Rectal smooth muscle tissue (tissue), 1 donor: Measurements from ENCODE around the gene PCID2.

Experiments used
- H3K27ac ChIP-seq: one replicate; pipeline ENCODE4 v1.7.0; 2013; ENCODE audit warnings: low read depth, low read length, inconsistent platforms
- H3K27me3 ChIP-seq: one replicate; pipeline ENCODE4 v1.7.0; 2013; ENCODE audit warnings: low read length; ENCODE audit not compliant: control insufficient read depth, insufficient read depth
- H3K36me3 ChIP-seq: one replicate; pipeline ENCODE4 v1.7.0; 2013; ENCODE audit warnings: low read length; ENCODE audit not compliant: control insufficient read depth, insufficient read depth
- H3K4me1 ChIP-seq: one replicate; pipeline ENCODE4 v1.7.0; 2013; ENCODE audit warnings: low read length; ENCODE audit not compliant: control insufficient read depth, insufficient read depth
- H3K4me3 ChIP-seq: one replicate; pipeline ENCODE4 v1.7.0; 2013; ENCODE audit warnings: low read length
- H3K9ac ChIP-seq: one replicate; pipeline ENCODE4 v1.7.0; 2013; ENCODE audit warnings: low read length

Gene PCID2

DNA sequence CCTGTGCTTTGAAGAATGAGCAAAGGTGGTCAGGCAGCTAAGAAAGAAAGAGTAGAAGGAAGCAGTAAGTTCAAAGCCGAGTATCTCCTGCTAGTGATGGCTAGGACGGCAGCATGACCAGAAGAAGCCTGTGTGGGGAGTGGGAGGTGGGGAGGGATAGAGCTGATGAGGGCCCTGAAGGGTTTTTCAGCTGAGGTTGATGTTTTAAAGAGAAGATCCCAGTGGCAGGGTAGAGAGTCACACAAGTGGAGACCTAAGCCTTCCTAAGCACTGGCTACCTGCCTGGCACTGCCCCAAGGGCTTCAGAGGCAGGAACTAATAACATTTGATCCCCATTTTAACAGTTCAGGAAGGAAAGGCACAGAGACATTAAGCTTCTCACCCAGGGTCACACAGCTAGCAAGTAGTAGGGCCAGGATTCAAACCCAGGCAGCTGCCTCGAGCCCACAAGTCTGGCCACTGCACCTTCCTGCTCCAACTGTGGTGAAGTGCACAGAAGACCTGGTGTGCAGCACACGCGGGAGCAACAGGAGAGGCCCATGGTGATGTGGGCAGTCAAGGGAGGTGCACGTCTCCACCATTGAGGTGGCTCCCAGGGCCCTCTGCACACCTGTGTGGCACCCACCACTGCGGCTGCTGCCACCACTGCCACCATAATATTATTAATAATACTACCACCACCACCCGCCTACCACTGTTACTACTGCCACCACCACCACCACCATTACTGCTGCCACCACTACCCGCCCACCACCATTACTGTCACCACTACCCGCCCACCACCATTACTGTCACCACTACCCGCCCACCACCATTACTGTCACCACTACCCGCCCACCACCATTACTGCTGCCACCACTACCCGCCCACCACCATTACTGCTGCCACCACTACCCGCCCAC is 23.1 kb upstream of the PCID2 start:
- Histone ChIP-seq H3K4me3 (no peak overlapping the region), H3K27ac (no peak overlapping the region), H3K9ac (no peak overlapping the region), H3K4me1 (no peaks in the 10 kb centered on the region), H3K36me3 (peaks cover 37% of the 10 kb centered on the region), H3K27me3 (no peaks in the 10 kb centered on the region)

DNA sequence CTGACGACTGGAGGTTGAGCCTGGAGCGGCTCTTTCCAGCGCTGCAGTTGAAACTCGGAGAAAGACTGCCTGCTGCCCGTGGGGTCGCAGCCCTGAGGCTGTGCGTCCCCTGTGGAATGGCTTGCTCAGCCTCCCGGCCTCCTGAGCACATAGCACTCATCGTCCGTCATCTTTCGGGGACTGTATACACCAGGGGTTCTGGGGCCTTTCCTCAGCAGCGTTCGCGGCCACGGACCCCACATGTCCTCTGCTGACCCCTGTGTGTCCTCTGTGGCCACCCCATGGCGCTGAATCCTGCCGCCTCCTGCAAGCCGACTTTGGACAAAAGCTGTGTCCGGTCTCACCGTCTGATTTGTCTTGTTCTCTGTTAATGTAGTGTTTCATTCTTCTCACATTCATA is 21.3 kb upstream of the PCID2 start:
- Histone ChIP-seq H3K4me1 (no peaks in the 10 kb centered on the region), H3K27me3 (no peaks in the 10 kb centered on the region), H3K4me3 (no peak overlapping the region), H3K27ac (no peak overlapping the region), H3K36me3 (peaks cover 46% of the 10 kb centered on the region), H3K9ac (no peak overlapping the region)

DNA sequence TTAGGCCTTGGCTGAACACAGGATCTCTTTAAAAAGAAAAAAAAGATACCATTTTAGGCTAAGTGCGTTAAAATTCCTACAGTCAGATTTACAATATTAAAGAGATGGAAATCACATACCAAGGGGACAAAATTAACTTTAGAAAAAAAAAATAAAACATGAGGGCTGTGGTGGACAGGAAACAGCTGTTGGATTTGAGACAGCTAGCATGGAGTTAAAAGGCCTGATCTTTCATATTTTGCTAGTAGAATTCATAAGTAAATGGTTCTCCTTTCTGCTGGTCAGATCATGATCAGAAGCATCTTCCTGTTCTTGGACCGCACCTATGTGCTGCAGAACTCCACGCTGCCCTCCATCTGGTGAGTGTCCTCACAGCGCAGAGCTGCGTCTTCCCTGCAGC is 20.7 kb upstream of the PCID2 start:
- no peaks in the 10 kb centered on the region for H3K27me3 ChIP-seq
- no peak overlapping the region for H3K9ac ChIP-seq
- no peaks in the 10 kb centered on the region for H3K4me1 ChIP-seq
- H3K4me3 ChIP-seq, result no peak overlapping the region
- H3K27ac ChIP-seq, result no peak overlapping the region
- peaks cover 42% of the 10 kb centered on the region for H3K36me3 ChIP-seq

DNA sequence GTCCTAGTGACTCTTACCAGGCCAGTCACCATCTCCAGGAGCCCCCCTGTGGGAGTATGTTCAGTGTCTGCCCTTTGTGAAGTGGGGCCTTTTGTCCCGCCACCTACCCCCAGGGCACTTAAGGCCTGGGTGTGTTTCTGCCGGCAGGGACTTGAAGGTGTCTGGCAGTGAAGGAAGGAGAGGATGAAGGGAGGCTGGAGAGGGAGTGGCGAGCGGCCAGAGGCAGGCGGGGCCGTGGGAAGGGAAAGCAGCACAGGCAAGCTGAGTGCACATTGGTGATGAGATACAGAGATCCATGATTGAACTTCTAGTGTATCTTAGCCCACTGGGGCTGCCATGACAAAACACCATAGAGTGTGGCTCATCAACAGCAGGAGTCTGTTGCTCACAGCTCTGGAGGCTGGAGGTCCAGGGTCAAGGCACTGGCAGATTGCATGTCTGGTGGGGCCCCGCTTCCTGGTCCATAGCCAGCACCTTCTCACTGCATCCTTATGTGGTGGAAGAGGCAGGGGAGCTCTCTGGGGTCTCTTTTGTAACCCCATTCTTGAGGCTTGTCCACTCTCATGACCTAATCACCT is 18.5 kb upstream of the PCID2 start:
- Histone ChIP-seq H3K27me3 (no peaks in the 10 kb centered on the region), H3K4me1 (no peaks in the 10 kb centered on the region), H3K9ac (no peak overlapping the region), H3K27ac (no peak overlapping the region), H3K36me3 (peaks cover 38% of the 10 kb centered on the region), H3K4me3 (no peak overlapping the region)

- H3K4me1 ChIP-seq, result no peaks in the 10 kb centered on the region
- H3K9ac ChIP-seq, result no peak overlapping the region
- H3K27ac ChIP-seq, result no peak overlapping the region
- no peaks in the 10 kb centered on the region for H3K27me3 ChIP-seq
- peaks cover 40% of the 10 kb centered on the region for H3K36me3 ChIP-seq
- no peak overlapping the region for H3K4me3 ChIP-seq
Measured at GRCh38 chr13:113225515-113225914, 17.0 kb upstream of the PCID2 start.

DNA sequence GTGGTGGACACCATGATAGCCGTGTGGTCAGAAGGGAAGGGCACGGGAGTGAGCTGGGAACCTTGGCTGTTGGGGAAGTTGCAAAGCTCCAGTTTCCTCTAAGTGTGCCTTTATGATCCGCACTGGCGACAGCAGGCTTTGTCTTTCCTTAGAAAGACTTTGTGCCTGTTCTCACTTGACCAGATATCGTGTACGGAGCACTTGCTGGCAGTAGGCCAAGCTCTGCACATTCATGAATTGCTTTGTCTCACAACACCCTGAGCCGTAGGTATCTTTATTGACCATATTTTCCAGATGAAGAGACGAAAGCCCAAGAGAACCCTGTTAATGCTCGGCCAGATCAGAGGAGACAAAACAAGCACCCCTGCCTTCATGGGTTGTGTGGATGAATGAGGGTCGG is 16.0 kb upstream of the PCID2 start:
- H3K4me1 ChIP-seq, result no peaks in the 10 kb centered on the region
- H3K4me3 ChIP-seq, result no peak overlapping the region
- no peak overlapping the region for H3K9ac ChIP-seq
- peaks cover 34% of the 10 kb centered on the region for H3K36me3 ChIP-seq
- no peak overlapping the region for H3K27ac ChIP-seq
- no peaks in the 10 kb centered on the region for H3K27me3 ChIP-seq

GRCh38 chr13:113223070-113223469 is 14.6 kb upstream of the PCID2 start:
- H3K27me3 ChIP-seq, result no peaks in the 10 kb centered on the region
- H3K9ac ChIP-seq, result no peak overlapping the region
- no peaks in the 10 kb centered on the region for H3K4me1 ChIP-seq
- peaks cover 30% of the 10 kb centered on the region for H3K36me3 ChIP-seq
- no peak overlapping the region for H3K4me3 ChIP-seq
- H3K27ac ChIP-seq, result no peak overlapping the region

DNA sequence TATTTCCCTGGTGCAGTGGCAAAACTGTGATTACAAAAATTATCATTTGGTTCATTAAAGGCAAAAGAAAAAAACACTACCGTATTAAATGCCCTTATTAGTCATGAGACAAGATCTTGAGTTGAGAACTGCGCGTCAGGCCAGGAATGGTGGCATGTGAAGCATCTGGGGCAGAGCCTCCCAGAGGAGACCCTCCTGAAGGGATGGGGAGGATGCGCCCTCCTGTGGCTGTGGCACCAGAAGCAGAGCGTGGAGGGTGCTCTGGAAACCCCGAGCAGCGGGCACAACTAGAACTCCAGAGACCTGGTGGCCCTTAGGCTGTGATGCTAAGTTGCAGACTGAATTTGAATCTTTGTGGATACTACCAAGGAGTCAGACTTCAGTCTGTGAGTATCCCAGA is 12.4 kb upstream of the PCID2 start:
- H3K4me3 ChIP-seq, result no peak overlapping the region
- no peak overlapping the region for H3K9ac ChIP-seq
- peaks cover 24% of the 10 kb centered on the region for H3K36me3 ChIP-seq
- no peaks in the 10 kb centered on the region for H3K27me3 ChIP-seq
- peaks cover 5% of the 10 kb centered on the region for H3K4me1 ChIP-seq
- no peak overlapping the region for H3K27ac ChIP-seq

DNA sequence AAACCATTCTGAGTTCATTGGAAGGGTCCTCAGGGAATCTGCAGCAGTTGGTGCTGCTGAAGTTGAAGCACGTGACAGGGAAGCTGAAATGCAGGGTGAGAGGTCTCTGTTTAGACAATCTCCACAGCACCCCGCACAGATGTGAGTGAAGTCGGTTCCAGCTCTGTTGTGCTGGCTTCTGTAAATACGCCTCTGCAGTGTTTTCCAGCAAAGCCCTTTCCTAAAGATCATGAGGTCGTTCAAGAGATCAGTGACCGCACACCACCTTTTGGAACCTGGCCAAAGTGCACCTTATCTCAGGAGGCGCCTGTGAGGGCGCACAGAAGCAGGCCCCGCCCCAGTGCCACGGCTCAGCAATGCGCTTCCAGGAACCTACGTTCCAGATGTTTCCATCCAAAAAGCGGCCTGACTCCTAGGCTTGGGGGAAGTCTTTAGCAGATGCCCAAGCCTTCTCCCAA is 11.7 kb upstream of the PCID2 start:
- no peak overlapping the region for H3K27ac ChIP-seq
- H3K4me3 ChIP-seq, result no peak overlapping the region
- peaks cover 9% of the 10 kb centered on the region for H3K4me1 ChIP-seq
- peaks cover 19% of the 10 kb centered on the region for H3K36me3 ChIP-seq
- no peaks in the 10 kb centered on the region for H3K27me3 ChIP-seq
- H3K9ac ChIP-seq, result no peak overlapping the region

- Histone ChIP-seq H3K4me3 (no peak overlapping the region), H3K27me3 (no peaks in the 10 kb centered on the region), H3K9ac (no peak overlapping the region), H3K4me1 (peaks cover 9% of the 10 kb centered on the region), H3K27ac (no peak overlapping the region), H3K36me3 (peaks cover 13% of the 10 kb centered on the region)
Measured at GRCh38 chr13:113219256-113219940, 10.9 kb upstream of the PCID2 start.

DNA sequence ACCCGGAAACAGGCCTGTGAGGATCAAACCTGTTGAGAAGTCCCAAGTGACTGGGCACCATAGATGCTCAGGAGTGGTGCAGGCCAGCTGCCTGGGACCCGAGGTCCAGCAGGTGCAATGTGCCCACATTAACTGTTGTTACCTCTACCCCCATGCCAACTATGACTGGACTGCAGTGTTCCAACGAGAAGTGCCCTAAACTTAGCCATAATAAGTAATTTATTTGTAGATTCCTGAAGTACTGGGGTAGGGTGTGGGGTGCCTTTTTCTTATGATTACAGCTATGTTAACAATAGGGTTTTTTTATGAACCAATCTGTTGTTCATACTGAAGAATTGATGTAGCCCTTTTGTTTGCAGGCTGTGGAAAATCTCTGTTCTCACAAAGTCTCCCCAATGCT is 10.1 kb upstream of the PCID2 start:
- Histone ChIP-seq H3K9ac (no peak overlapping the region), H3K27ac (no peak overlapping the region), H3K27me3 (no peaks in the 10 kb centered on the region), H3K4me3 (no peak overlapping the region), H3K36me3 (peaks cover 13% of the 10 kb centered on the region), H3K4me1 (peaks cover 9% of the 10 kb centered on the region)

DNA sequence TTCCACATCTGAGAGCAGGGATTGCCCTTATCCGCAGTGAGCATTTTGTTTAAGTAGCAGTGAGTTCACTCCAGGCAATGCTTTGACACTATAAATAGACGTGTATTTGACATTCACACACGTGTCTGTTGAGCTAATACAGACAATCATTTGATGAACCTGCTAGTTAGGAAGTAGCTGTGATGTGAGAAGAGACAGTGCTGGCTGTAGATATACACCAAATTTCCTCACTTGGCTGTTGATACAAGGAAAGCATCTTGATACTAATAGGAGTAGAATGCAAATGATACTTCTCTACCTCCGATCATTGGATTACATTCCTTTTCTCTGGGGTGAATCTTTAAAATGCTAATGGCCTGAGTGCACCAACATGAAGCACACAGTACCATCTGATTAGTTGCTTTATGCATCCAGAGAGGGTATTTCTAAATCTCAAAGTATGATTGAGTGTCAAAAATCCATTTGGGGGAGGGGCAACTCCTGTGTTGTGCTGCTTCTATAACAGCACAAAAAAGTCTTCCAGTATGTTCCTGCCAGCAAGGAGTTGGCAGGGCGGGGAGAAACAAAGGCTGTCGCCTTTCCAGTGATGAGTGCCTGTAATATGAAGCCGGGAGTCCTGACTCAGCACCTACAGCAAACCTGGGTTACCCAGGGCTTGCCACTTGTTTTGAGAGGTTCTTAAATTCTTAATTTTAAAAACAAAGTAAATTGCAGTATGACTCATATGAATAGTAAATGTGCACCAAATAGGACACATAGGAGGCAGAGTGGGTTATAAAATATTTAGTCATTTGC is 8.0 kb upstream of the PCID2 start:
- peak overlapping the region; percentile 49 for H3K27ac ChIP-seq
- H3K9ac ChIP-seq, result no peak overlapping the region
- H3K36me3 ChIP-seq, result peaks cover 6% of the 10 kb centered on the region
- H3K4me3 ChIP-seq, result no peak overlapping the region
- H3K27me3 ChIP-seq, result no peaks in the 10 kb centered on the region
- H3K4me1 ChIP-seq, result peaks cover 9% of the 10 kb centered on the region
